Bone marrow (tissue), 2 donors: ENCODE data around the gene NECTIN1.

Experiments used
- DNase-seq, 2 donors: peaks; one replicate each; lab custom pipeline; 2025; lab: John Stamatoyannopoulos, UW

Gene NECTIN1

DNA sequence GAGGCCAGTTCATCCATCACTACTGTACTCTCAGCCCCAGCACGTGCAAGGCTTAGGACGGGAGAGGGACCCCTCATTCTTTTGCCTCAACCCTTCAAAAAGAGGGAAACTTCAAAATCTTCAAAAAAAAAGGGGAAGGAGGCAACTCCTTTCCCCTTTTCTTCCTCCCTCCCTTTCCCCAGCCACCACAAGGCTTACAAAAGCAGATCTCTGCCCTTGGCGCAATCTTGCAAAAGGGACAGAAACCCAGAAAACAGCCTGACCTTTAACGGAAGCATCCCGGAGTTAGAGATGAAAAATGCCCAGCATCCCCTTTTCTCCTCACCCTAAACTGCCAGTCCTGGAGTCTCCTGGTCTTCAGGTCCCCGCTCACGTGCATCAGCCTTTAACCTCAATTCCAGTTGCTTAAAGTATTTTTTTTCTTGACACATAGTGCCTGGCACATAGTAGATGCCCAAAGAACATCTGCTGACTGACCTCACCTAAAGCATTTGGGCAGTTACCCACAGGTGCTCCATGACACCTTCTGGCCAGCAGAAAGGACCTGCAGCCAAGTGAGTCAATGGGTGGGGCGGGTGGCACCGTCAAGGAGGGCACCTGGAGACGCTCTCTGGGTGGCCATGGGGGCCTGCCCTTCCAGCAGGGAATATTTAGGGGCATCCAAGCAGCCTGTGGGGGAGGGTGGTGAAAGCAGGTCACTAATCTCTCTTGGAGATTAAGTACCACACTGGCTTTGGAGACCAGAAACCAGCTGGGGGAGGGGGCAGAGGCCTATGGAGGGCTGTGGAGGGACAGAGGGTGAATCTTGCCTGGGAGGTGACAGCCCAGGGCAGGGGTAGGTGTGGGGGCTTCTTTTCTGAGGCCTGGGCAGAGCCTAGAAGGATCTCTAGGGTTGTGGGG, 16.3 kb downstream of the NECTIN1 start:
- DNase-seq = no peak

DNA sequence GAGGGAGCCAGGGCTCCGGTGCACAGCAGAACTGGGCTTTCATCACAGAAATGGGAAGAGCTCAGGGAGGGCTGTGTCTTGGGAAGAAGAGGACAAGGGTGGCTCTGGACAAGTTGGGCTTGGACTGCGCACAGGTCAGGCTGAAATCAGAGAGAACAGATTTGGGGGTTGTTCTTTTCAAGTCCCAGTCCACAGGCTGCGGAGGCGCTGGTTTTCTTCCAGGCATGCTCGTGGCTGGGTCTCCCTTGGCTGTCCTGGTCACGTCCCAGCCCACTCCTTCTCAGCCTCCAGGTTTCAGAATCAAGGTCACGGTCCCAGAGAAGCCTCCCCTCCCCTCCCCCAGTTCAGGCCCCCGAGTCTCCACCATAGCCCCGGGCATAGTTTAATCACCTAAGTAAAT, 17.0 kb downstream of the NECTIN1 start:
- DNase-seq = no peak

- DNase-seq = no peak
These were observed 17.5 kb downstream of the NECTIN1 start for GRCh38 chr11:119711476-119711875.

DNA sequence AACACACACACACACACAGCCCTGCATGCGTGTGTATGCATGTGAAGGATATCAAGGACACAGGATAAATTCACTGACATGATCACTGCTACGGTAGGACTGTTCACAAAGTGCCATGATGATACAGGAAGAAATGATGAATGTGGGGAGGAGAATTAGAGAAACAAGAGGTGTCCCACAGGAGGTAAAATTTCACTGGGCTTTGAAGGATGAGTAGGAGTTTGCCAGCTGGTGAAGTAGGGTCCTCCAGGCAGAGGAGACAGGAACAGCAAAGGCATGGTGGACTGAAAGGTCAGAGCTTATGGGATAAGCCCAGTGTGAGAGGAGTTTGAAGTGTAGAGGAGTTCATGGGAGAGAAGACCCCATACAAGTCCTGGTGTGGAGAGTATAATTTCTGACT, 18.6 kb downstream of the NECTIN1 start:
- no peak for DNase-seq

GRCh38 chr11:119709638-119710346, 19.2 kb downstream of the NECTIN1 start:
- DNase-seq = no peak

DNA sequence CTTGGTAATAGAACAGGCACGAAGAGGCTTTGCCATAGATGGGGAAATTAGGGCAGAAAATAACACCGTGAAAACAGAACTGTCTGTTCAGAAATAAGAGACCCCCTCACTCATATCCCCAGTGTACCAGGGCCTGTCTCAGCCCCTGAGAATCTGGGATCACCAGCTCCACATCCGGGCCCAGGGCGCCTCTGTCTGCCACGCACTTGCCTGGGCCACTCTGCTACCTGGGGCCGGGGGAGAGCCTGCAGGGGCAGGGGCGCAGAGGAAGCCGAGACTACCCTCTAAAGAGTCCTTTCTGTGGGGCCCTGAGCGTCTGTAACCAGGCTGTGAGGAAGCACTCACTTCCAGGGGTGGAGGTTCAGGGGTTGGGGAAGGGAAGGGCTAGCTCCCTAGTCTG, 19.8 kb downstream of the NECTIN1 start:
- DNase-seq = no peak

GRCh38 chr11:119708384-119708783, 20.6 kb downstream of the NECTIN1 start:
- DNase-seq = no peak

DNA sequence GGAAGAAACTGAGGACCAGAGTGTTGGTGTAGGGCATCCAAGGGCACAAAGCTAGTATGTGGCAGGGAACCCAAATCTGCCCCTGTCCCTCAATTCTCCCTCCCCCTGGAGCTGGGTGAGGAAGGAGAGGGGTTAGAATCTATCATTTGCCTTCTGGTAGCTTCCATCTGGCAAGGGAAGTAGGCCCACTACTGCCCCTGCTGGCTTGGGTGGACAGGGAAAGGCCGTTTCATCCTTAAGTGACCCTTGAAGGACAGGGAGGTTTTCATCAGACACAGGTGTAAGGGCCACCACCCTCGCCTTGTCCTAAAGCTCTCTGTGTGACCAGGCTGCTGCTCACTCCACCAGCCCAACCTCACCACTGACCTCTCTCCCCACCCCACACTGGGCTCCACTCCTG, 22.1 kb downstream of the NECTIN1 start:
- DNase-seq = no peak

GRCh38 chr11:119706029-119706428, 23.0 kb downstream of the NECTIN1 start:
- no peak for DNase-seq

DNA sequence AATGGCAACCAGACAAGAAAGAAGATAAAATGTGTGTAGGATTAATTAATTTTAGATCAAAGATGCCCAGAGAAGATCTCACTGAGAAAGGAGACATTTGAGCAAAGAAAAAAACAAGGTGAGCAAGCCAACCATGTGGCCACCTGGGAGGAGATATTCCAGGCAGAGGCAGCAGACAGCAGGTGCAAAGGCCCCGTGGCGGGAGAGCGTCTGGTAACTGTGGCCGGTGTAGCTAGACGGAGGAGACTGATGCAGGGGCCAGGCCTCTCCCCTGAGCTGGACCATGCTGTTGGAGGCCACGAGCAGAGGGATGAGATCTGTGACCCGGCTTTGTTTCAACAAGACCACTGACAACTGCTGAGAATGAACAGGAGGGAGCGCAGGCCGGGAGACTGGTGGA, 23.6 kb downstream of the NECTIN1 start:
- DNase-seq = no peak

DNA sequence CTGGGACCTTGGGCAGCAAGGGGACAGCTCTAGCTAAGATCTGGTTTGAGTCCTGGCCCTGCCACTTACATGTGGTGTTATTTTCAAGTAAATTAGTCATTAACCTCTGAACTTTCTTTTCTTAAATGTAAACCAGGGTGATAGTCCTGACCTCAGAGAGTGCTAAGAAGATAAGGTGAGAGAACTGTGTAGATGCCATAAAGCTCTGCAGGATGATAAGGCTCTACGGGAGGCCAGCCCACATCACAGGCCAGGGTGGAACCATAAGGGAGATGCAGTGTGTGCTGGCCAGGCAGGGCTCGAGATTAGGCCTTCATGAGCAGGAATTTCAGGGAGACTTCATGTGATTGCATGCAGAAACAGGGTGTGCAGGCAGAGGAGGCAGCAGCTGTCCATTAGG, 24.2 kb downstream of the NECTIN1 start:
- no peak for DNase-seq

- DNase-seq = no peak
These were observed 27.1 kb downstream of the NECTIN1 start for GRCh38 chr11:119701591-119702549.

- no peak for DNase-seq
These were observed 28.3 kb downstream of the NECTIN1 start for GRCh38 chr11:119700536-119701346.

GRCh38 chr11:119700030-119700429, 29.0 kb downstream of the NECTIN1 start:
- DNase-seq = no peak

GRCh38 chr11:119699227-119699626, 29.8 kb downstream of the NECTIN1 start:
- no peak for DNase-seq

DNA sequence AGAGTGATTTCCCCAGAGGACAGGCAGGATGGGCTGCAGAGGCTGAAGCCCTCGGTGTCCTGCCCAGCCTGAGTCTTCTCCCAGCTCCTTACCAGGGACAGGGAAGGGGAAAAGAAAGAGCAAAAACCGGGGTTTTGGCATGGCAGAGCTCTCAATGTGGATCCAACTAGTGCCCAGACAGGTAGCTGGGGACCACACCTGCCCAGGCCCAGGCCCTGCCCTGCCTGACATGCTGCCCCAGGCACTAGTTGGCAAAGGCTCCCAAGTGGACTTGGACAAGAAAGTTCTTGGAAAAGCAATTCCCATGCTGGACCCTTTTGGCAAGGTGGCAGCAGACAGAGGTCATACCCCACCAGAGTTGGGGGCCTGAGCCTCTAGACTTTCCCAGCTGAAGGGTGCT, 31.1 kb downstream of the NECTIN1 start:
- no peak for DNase-seq

GRCh38 chr11:119697445-119697844, 31.6 kb downstream of the NECTIN1 start:
- DNase-seq = no peak

GRCh38 chr11:119696378-119697222, 32.4 kb downstream of the NECTIN1 start:
- DNase-seq = no peak

DNA sequence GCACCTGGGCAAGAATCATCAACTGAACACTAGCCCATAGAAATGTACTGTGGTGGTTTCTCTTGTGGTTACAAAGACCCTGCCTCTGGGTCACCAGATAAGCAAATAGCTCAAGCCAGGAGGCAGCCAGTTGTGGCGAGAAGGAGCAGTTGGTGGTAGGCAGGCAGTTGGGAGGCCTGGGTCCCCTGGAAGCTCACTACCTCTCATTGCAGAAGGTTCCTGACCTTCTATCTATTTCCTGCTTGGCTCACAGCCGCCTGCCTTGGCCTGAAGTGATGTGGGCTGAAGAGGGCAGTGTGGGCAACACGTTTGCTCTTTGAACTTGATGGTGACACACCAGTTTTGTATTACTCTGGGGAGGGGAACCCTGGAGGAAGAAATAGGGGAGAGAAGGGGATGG, 34.7 kb downstream of the NECTIN1 start:
- DNase-seq = no peak

DNA sequence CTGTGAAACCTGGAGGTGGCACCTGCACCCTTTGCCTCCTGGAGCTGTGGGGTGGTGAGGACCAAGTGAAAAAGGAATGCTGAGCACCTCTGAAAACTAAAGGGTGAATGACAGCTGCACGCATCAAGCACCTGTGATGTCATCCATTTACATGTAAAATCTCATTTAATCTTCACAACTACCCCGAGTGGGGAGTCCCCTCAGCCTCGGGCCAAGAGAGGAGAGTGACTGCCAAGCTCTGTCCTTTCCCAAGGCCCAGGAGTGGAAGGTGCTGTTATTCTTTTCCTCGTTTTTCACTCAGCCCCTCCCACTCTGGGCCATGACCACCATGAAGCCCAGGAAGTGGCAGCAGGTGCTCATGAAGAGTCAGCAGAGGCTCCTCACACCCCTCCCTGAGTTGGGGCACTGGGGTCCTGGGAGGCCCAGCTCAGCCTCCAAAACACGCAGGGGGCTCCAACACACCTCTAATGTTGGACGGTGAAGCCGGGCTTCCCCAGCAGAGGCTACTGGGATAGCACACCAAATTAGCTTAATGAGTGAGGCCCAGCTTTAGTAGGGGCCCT, 35.7 kb downstream of the NECTIN1 start:
- no peak for DNase-seq
